GM18868 (cell line): Measurements from ENCODE around the gene GRIN2A.

ENCODE experiments used
- ATAC-seq: cut with Tn5 transposase; IDR thresholded peaks from one replicate; pipeline ENCODE4 v1.9.1; 2021; ENCODE audit warnings: mild to moderate bottlenecking, moderate library complexity; ENCODE audit not compliant: unreplicated experiment

The GRIN2A gene

DNA sequence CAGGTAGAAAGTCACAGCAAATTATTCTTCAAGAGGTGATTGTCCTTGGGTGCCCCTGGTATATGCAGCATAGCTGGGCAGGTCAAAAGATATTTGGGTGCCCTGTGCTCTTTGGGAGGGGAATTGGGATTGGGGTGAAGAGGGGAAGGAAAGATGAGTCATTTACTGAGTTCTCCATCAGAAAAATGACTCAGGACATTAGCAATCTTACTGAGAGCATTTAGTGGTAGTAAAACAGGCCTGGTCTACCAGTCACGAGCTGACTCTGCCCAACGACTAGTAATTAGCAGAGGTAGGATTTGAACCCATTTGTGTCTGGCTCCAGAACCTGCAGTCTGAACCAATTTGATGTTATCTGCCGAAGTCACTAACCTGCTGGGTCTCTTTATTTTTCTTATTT lies 6.0 kb upstream of the GRIN2A start:
- ATAC-seq: no peak

DNA sequence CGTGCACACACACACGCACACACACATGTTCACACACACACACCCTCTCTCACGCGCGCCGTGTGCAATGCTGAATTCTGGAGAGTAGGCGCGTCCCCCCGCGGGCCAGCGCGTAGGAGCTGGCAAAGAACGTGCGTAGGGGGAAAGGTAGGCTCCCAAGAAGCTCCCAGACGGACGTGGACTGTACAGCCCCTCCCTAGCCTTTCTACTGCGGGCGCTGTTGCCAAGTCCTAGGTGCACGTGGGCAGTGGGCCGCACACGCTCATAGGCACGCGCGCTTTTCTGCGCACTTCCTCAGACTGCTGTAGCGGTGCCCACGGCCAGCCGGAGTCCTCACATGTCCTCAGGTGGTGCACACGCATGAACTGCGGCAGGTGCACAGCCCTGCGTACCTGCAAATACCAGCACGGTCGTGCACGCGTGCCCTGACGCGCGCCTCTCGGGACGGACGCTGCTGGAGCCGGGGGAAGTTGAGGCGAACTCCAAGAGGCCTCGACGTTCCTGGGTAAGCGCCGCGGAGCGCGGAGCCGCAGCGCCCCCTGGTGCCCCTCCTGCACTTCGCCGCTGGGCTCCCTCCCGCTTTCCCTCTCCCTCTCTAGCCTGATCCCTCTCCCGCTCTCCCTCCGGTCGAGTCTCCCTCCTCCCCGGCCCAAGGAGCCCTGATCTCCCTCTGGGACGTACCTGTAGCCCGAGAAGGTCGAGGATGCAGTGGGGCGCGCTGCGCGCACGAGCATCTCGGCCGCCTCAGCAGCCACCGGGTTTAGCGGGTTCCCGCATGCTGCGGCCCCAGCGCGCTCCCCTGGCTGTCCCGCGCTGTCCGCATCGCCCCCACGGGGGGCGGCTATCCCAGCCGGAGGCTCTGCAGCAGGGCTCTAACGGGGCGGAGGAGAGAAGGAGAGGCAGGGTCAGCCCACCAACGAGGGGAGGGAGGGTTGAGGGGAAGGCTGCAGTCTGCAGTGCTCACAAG lies 749 bp downstream of the GRIN2A start:
- ATAC-seq: peak; percentile 59

- no peak for ATAC-seq
Measured at GRCh38 chr16:10180771-10181163, 1.5 kb downstream of the GRIN2A start.

DNA sequence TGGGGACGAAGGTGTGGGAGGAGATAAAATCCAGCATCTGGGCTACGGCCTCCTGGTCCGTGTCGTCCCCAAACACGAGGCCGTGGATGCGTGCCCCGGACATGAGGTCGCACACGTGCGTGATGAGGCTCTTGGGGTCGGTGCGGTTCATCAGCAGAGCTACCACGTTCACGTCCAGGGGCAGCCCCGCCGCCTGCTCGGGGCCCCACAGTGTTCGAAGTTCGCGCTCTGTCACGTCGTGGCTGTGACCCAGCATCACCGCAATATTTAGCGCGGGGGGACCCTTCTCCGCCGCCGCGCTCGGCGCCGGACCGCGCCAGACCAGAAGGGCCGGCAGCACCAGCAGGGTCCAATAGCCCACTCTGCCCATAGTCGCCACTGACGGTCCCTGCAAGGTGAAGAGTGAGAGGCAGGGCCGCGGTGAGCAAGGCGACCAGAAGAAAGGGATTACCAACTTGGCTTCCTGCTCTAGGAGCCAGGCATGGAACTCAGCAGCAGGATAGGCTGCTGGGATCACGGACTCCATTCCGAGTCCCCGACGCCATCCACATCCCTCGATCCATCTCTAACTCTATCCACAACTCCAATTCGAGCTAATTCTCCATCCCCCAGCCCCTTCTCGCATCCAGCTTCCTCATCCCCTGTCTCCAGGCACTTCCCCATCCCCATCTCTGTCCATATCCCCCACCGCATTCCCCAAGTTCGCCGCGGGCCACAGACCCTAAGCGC lies 2.0 kb downstream of the GRIN2A start:
- ATAC-seq: no peak

GRCh38 chr16:10178526-10178925 lies 3.7 kb downstream of the GRIN2A start:
- no peak for ATAC-seq

DNA sequence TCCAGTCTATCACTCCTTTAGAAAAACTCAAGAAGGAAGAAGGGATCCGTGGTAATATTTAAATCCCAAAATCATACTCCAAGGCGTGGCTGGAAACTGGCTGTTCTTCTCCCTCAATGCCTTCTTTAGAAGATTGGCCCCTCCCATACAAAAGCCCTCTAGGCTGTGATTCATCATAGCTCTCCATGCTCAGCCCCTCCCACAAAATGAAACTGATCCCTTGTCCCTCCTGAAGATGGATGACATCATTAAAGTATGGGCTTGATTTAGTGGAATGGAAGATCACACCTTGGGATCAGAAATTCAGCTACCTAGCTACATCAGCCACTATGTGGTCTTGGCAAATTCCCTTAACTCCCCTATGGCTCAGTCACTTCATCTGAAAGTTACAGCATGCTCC lies 4.1 kb downstream of the GRIN2A start:
- ATAC-seq: no peak

DNA sequence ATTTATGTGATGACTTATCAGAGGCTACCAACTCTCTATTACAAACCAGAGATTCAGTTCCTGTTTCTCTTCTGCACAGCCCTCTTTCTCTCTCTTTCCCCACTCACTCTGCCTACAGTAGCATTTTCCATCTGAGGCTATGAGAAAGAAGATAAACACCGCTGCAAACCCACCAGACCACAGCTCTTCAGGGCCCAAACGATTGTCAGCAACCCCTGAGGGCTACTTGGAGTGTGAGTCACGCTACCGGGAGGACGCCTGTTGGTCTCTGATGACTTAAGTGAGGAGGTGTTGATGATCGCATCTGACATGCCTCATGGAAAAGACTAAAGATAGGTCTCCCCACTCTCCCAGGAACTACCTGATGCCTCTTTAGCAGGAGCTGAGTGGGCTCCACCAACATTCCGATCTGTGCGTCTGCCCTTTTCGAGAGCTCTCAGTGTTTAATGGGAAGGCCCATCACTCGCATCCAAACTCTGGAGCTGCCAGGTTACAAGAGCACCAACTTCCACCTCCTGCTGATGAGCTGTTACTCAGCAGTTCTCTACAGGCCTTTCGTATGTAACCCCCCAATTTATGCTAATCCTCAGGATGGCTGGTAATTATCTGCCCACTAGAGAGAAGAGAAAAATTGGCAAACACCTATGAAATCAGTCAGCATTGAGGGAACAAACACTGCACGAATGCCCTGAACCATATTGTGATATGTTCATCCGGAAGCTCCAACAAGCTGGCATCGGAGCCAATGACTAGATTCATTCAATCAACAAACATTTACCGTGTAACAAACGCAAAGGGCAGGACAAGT lies 9.2 kb downstream of the GRIN2A start:
- no peak for ATAC-seq

DNA sequence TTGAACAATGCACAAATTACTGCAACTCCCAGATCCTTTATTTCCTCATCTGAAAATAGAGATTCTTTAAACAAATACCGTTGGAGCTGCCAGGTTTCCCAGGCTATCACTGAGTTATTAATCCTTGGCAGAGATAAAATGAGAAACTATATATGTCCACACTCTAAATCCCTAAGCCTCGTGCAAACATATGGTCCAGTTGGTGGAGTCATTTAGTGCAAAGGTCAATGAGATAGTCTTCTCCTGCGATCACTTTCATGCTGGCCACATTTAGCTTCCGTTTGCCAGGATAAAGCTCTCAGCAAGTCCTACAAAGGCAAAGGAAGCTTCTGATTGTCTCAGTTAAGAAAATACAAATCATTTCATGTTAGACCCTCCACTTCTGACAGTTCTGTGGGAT lies 11.0 kb downstream of the GRIN2A start:
- ATAC-seq: no peak

DNA sequence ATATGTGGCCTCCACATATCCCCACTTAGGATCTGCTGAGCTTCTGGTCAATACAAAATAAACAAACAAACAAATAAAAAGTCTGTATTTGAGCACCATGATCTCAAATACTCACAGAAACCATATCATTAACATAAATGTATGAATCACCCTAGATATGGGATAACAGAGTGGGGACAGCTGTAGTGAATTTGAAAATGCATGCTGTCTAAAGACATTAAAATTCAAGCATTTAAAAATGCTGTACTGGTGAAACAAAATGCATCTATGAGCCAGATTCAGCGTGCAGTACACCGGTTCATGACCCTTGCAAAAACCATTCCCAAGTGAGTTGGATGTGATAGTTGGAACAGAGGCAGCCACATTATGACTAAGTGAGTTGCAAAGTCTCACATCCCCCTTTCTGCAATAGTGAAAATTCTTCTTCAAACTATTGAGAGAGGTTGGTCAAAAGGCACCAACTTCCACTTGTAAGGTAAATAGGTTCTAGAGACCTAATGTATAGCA lies 12.3 kb downstream of the GRIN2A start:
- no peak for ATAC-seq

GRCh38 chr16:10169031-10169430 lies 13.2 kb downstream of the GRIN2A start:
- no peak for ATAC-seq

DNA sequence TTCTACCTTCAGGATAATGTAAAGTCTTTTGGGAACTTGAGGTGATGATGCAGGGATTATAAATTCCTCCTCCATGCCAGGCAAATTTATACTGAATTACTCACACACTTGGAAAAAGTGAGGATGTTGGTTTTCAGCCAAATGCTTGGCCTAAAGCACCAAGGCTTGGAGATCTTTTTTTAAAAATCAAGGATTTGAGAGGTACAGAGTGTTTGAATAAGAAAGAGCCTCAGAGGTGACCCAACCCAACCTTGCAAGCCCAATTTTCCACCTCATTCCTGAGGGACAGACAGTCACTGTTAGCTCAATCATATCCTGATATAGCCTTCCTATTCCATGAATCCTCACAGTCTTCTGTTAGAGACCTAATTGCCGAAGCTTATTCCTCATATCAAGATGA lies 14.0 kb downstream of the GRIN2A start:
- no peak for ATAC-seq

- ATAC-seq: no peak
Measured at GRCh38 chr16:10165643-10166042, 16.6 kb downstream of the GRIN2A start.

DNA sequence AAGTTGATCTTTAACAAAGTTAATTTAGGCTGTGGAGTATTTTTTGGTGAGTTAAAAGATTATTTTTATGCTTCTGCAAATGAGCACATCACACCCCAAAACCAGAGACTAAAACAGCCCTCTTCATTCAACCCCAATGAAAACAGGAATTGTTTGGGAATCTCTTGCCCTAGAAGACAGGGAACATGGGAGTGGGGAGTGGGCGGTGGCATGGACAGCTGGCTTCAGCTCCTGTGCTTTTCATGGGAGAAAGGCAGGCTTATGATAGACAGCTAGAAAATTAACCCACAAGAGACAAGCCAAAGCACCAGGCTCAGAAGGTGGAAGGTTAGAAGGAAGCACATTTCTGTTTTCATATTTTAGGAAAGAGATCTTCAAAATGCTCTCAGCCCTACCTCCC lies 19.2 kb downstream of the GRIN2A start:
- ATAC-seq: no peak

GRCh38 chr16:10156099-10156498 lies 26.1 kb downstream of the GRIN2A start:
- ATAC-seq: no peak

GRCh38 chr16:10154389-10154788 lies 27.8 kb downstream of the GRIN2A start:
- ATAC-seq: no peak

GRCh38 chr16:10153985-10154384 lies 28.2 kb downstream of the GRIN2A start:
- ATAC-seq: no peak

DNA sequence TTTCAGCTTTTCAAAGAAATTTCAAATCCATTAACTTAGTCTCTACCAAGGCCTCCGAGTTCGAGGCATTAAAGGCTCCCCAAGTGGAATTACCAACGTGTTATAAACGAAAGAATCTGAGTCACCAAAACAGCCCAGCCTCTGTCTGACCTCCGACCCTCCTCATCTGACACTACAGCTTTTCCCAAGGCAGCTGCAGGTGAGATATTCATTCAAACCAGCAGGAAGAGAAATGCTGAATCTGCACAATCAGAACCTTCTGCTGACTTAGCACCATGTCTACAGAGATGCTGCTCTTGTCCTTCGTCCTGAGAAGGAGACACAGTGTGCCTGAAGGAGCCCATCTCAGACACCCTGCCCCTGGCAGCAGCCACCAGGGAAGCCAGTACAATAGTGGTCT lies 30.5 kb downstream of the GRIN2A start:
- no peak for ATAC-seq

DNA sequence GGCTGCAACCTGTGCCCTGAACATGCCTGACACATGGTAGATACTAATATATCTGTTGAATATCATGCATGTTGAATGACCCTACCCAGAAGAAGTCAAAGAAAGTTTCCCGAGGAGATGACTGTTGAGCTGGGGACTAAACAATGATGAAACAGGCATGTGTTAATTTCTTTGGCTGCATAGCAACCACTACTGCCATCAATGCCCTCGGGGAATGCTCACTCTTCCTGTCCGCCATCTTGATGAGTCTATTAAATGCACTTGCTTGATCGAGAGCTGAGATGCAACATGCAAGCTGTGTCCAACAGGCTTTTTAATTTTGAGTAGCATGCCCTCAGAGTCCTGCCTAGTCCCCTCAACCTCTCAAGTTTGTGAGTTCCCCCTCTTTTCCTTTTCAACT lies 31.3 kb downstream of the GRIN2A start:
- ATAC-seq: no peak

DNA sequence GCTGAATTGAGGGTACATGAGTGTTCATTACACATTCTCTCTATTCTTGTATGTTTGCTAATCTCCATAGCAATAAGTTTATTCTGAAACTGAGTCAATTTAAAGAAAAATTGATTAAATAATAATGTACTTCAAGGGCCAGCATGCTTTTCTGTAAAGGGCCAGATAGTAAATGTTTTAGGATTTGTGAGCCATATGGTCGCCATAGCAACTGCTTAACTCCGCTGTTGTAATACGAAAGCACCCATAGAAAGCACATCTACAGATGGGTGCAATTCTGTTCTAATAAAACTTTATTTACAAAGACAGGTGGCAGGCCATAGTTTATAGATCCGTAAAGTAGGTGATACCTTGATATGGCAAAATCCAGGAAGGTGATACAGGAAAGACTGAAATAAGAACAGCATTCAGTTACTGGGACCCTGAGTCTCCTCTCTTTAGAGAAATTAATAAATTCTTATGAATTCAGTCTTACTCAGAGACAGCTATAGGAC lies 36.6 kb downstream of the GRIN2A start:
- ATAC-seq: no peak

GRCh38 chr16:10141671-10142070 lies 40.6 kb downstream of the GRIN2A start:
- no peak for ATAC-seq

DNA sequence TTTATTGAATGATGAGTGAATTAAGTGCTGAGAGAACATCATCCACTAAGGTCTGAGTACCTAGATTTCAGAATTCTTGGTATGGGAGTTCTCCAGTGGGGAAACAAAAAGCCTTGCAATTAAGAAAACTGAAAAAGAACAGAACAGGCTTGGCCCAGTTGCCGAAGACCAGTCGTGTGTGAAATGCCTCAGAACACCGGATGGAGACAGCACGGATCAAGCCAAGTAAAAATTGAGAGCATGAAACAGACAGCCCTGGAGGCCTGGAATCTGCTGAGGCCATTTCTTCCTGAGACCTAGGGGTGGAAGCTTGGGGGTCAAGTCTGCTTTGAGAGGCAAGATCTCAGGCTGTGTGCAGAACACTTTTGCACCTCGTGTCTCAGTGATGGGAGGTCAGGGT lies 43.3 kb downstream of the GRIN2A start:
- no peak for ATAC-seq
